ENCODE data around the gene AUTS2. TPM values are rescaled to one million over a fixed set of nuclear protein-coding genes. Genes with fewer than 3 reads are reported as not detected.

The AUTS2 gene
- total and polyA plus RNA-seq, 10 of the 15 experiments (the other 5 are each of a cell fraction or from before 2014, with no cell fraction given) = 6.4 to 55.6 (median 21.6) TPM

GRCh38 chr7:69859342-69859741 is 261.1 kb downstream of the AUTS2 start:
- H3K9ac ChIP-seq (ENCODE audit: control insufficient read depth, insufficient read depth, low read length) = no peak overlapping the region
- H3K4me3 ChIP-seq = 0 out of 2 replicates have a peak overlapping the region, but pooled peaks have one; percentile 15
- BruUV-seq (replicated peaks) = no TSS peak
- peaks cover 0 to 2% of the 10 kb centered on the region in 2 experiments; a peak in 2 of 4 replicates for H3K36me3 ChIP-seq (ENCODE audit: control insufficient read depth in 2 of 2, insufficient read depth in 2 of 2, low read length in 1 of 2)
- in situ Hi-C loops (cut with MboI) (no loop called here), intact Hi-C loops (cut with micrococcal nuclease; ENCODE audit: unreplicated experiment) (loop anchor here (1.0 kb wide), 1 partner anchor 13 kb away; no protein-coding TSS in a partner anchor)
- ChIA-PET POLR2A (interaction anchor here (1.0 to 1.6 kb wide), 3 partner anchors 13 to 32 kb away, joined by 3 to 7 read pairs (median 4); no protein-coding TSS in a partner anchor), CTCF (interaction anchor here (0.9 to 2.0 kb wide), 7 partner anchors 8 to 839 kb away, joined by 3 to 8 read pairs (median 3); no protein-coding TSS in a partner anchor), SMC1A (ENCODE audit: uncharacterized antibody, unreplicated experiment) (interaction anchor here (0.7 to 2.4 kb wide), 13 partner anchors 9 to 48 kb away, joined by 3 to 9 read pairs (median 4); no protein-coding TSS in a partner anchor), RAD21 (ENCODE audit: unreplicated experiment) (interaction anchor here (0.7 to 1.4 kb wide), 4 partner anchors 21 to 35 kb away, joined by 3 read pairs; no protein-coding TSS in a partner anchor)
- DNase-seq (ENCODE audit: low read depth, low spot score) (no peak), ATAC-seq (peak; percentile 64), FAIRE-seq (peak; percentile 54)
- no peaks in the 10 kb centered on the region for H3K9me3 ChIP-seq (replicated peaks; ENCODE audit: control insufficient read depth, insufficient read depth, low read length)
- WGBS (ENCODE audit: insufficient coverage, insufficient replicate concordance, low lambda C conversion rate, missing lambda C conversion rate) = 0% methylated on average over 1 of the region's 1 CpG
- H3K27ac ChIP-seq (ENCODE audit: control insufficient read depth, insufficient read depth) = no peak overlapping the region
- H3K27me3 ChIP-seq (replicated peaks in 1 of 2; ENCODE audit: control insufficient read depth in 2 of 2, insufficient read depth in 2 of 2, low read length in 1 of 2) = no peaks in the 10 kb centered on the region
- TF ChIP-seq MEF2A (IDR thresholded peaks at IDR 0.05; ENCODE audit: insufficient read depth, low read depth, low read length) = peak; percentile 64; the same call in 1 of the 2 replicates
- no peak for TF ChIP-seq NR2C2 (IDR thresholded peaks at IDR 0.05; ENCODE audit: borderline replicate concordance, control insufficient read depth, insufficient read length, low read depth)
- peak; percentile 56; the same call in 1 of the 2 replicates for TF ChIP-seq RUNX3 (IDR thresholded peaks at IDR 0.05; ENCODE audit: low read length)
- peaks cover 1% of the 10 kb centered on the region; the same call in 1 of the 2 replicates for H3K79me2 ChIP-seq (ENCODE audit: control insufficient read depth, insufficient read depth, low read length)
- H2AFZ ChIP-seq (ENCODE audit: control insufficient read depth, low read depth, low read length) = no peak overlapping the region
- H3K4me1 ChIP-seq (ENCODE audit: control insufficient read depth, insufficient read depth, low read length) = peaks cover 14% of the 10 kb centered on the region; the same call in 1 of the 2 replicates
- H3K4me2 ChIP-seq (ENCODE audit: control insufficient read depth, insufficient read depth) = no peak overlapping the region
- H4K20me1 ChIP-seq (ENCODE audit: control insufficient read depth, insufficient read depth) = no peaks in the 10 kb centered on the region

GRCh38 chr7:69860486-69860885 is 262.2 kb downstream of the AUTS2 start:
- no TSS peak for BruUV-seq (replicated peaks)
- ChIA-PET SMC1A (ENCODE audit: uncharacterized antibody, unreplicated experiment) (interaction anchor here (0.7 to 2.0 kb wide), 5 partner anchors 10 to 234 kb away, joined by 3 to 8 read pairs (median 4); no protein-coding TSS in a partner anchor), RAD21 (ENCODE audit: unreplicated experiment) (interaction anchor here (0.7 to 1.2 kb wide), 4 partner anchors 11 to 456 kb away, joined by 3 read pairs; no protein-coding TSS in a partner anchor), CTCF (no interaction called here), POLR2A (interaction anchor here (0.7 to 1.6 kb wide), 2 partner anchors 14 kb away, joined by 5 to 7 read pairs; no protein-coding TSS in a partner anchor)
- no peak overlapping the region for H3K27ac ChIP-seq (ENCODE audit: control insufficient read depth, insufficient read depth)
- no peak for FAIRE-seq
- DNase-seq (ENCODE audit: low read depth, low spot score) = no peak
- ATAC-seq = no peak
- H4K20me1 ChIP-seq (ENCODE audit: control insufficient read depth, insufficient read depth) = no peaks in the 10 kb centered on the region
- no peaks in the 10 kb centered on the region for H3K9me3 ChIP-seq (replicated peaks; ENCODE audit: control insufficient read depth, insufficient read depth, low read length)
- H3K4me3 ChIP-seq = no peak overlapping the region
- peaks cover 1% of the 10 kb centered on the region; the same call in 1 of the 2 replicates for H3K79me2 ChIP-seq (ENCODE audit: control insufficient read depth, insufficient read depth, low read length)
- in situ Hi-C loops (cut with MboI) (no loop called here), intact Hi-C loops (cut with micrococcal nuclease; ENCODE audit: unreplicated experiment) (no loop called here)
- no peak overlapping the region for H3K4me2 ChIP-seq (ENCODE audit: control insufficient read depth, insufficient read depth)
- no peak overlapping the region for H3K9ac ChIP-seq (ENCODE audit: control insufficient read depth, insufficient read depth, low read length)
- peaks cover 20% of the 10 kb centered on the region; the same call in 1 of the 2 replicates for H3K4me1 ChIP-seq (ENCODE audit: control insufficient read depth, insufficient read depth, low read length)
- WGBS (ENCODE audit: insufficient coverage, insufficient replicate concordance, low lambda C conversion rate, missing lambda C conversion rate) = 44% methylated on average over 3 of the region's 3 CpGs
- H2AFZ ChIP-seq (ENCODE audit: control insufficient read depth, low read depth, low read length) = no peak overlapping the region
- H3K27me3 ChIP-seq (replicated peaks in 1 of 2; ENCODE audit: control insufficient read depth in 2 of 2, insufficient read depth in 2 of 2, low read length in 1 of 2) = no peaks in the 10 kb centered on the region
- H3K36me3 ChIP-seq (ENCODE audit: control insufficient read depth in 2 of 2, insufficient read depth in 2 of 2, low read length in 1 of 2) = peaks cover 0 to 2% of the 10 kb centered on the region in 2 experiments; a peak in 2 of 4 replicates
- TF ChIP-seq CHD4 (IDR thresholded peaks at IDR 0.05) (no peak), STAT1 (conservative IDR thresholded peaks at IDR 0.05) (no peak), BHLHE40 (IDR thresholded peaks at IDR 0.05; ENCODE audit: borderline replicate concordance in 1 of 2, low read depth in 2 of 2, low read length in 1 of 2) (no peak), ZSCAN29 (IDR thresholded peaks at IDR 0.05) (no peak), FOXM1 (IDR thresholded peaks at IDR 0.05; ENCODE audit: low read depth, low read length) (no peak), NKRF (conservative IDR thresholded peaks at IDR 0.05) (no peak), ZNF217 (IDR thresholded peaks at IDR 0.05) (no peak), KLF5 (IDR thresholded peaks at IDR 0.05; ENCODE audit: partially characterized antibody) (no peak), MYB (IDR thresholded peaks at IDR 0.05; ENCODE audit: borderline replicate concordance, low read depth, low read length) (no peak)

Measured in GM12878 (cell line).